Measurements from ENCODE around the gene HSPA1B. TPM values are rescaled to one million over a fixed set of nuclear protein-coding genes. Genes with fewer than 3 reads are reported as not detected.

HSPA1B gene
- total and polyA plus RNA-seq, 2 donors (not counting 1 experiment from before 2014, with no cell fraction given), result 79.2 to 145 TPM

DNA sequence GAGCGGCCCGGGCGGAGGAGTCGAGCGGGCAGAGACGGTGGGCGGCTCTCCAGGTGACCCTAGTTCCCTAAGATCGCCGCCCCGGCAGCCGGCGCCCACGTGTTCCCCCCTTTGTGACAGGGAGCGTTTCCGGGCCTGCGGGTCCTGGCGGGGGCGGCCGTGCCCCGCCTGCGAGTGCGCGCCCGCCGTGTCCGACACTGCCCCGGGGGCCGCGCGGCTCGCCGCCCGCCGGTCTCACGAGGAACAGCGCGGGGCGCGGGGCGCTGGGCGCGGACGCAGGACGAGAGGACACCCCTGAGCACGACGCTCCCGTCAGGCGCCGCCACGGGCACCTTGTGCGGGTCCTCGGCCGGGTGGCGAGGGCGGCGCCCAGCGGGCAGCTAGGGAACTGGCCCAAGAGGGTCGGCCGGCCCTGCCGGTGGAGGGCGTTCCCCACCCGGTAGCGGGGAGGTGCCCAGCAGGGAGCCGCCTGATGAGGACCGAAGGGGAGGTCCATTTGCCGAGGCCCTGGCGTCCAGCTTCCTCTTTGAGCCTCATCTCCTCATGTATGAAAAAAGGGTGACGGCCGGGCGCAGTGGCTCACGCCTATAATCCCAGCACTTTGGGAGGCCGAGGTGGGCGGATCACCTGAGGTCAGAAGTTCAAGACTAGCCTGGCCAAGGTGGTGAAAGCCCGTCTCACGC lies 31.8 kb upstream of the HSPA1B start, which contains the start of gene VARS1:
Gene VARS1 (minus strand): TSS at position 137 of the 683 bp plus-strand sequence. CDS start 535 bp downstream, outside the sequence.
- POLR2A ChIA-PET, result interaction anchor here (0.5 to 3.5 kb wide), 15 partner anchors 10 to 143 kb away, joined by 3 to 38 read pairs (median 5); partner anchors contain the start of genes BAG6, CLIC1, HSPA1A and HSPA1B
- intact Hi-C loops (cut with micrococcal nuclease), result loop anchor here (1.0 to 5.0 kb wide), 7 partner anchors 11 to 128 kb away; partner anchors contain the start of genes CSNK2B, HSPA1A, HSPA1L and LSM2
- Mint-ChIP-seq H3K4me1 (peaks cover 54% of the 10 kb centered on the region), H3K27me3 (no peaks in the 10 kb centered on the region), H3K4me3 (peak within 1 kb of the TSS; percentile 97), H3K9me3 (ENCODE audit: insufficient read depth) (no peaks in the 10 kb centered on the region), H3K27ac (peak within 1 kb of the TSS; percentile 99)
- ATAC-seq (ENCODE audit: low read depth) (peak; percentile 91), DNase-seq (peak; percentile 96)
- H3K27me3 ChIP-seq (replicated peaks in 1 of 4; ENCODE audit: control extremely low read depth in 1 of 4, control insufficient read depth in 3 of 4, insufficient read depth in 4 of 4, low read length in 3 of 4), result no peaks in the 10 kb centered on the region
- peak within 1 kb of the TSS; percentile 72 to 96 (median 95) for H3K4me3 ChIP-seq (ENCODE audit: control extremely low read depth in 1 of 5, extremely low read depth in 1 of 5, insufficient read depth in 1 of 5, low read depth in 2 of 5, low read length in 4 of 5)
- H3K36me3 ChIP-seq (replicated peaks in 1 of 2; ENCODE audit: control extremely low read depth in 1 of 2, control insufficient read depth in 1 of 2, extremely low read depth in 1 of 2, insufficient read depth in 2 of 2, low read length in 1 of 2), result peaks cover 0 to 28% of the 10 kb centered on the region in 2 experiments
- H4K20me1 ChIP-seq (ENCODE audit: control insufficient read depth, insufficient read depth, low read length, poor library complexity, severe bottlenecking), result no peaks in the 10 kb centered on the region
- peak within 1 kb of the TSS; percentile 75 to 87 for H3K27ac ChIP-seq (ENCODE audit: low read length in 2 of 2)
- TF ChIP-seq, protein P1, sequence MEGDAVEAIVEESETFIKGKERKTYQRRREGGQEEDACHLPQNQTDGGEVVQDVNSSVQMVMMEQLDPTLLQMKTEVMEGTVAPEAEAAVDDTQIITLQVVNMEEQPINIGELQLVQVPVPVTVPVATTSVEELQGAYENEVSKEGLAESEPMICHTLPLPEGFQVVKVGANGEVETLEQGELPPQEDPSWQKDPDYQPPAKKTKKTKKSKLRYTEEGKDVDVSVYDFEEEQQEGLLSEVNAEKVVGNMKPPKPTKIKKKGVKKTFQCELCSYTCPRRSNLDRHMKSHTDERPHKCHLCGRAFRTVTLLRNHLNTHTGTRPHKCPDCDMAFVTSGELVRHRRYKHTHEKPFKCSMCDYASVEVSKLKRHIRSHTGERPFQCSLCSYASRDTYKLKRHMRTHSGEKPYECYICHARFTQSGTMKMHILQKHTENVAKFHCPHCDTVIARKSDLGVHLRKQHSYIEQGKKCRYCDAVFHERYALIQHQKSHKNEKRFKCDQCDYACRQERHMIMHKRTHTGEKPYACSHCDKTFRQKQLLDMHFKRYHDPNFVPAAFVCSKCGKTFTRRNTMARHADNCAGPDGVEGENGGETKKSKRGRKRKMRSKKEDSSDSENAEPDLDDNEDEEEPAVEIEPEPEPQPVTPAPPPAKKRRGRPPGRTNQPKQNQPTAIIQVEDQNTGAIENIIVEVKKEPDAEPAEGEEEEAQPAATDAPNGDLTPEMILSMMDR (IDR thresholded peaks at IDR 0.05), result peak; percentile 79
- no peak for TF ChIP-seq EZH2 (IDR thresholded peaks at IDR 0.05; ENCODE audit: borderline replicate concordance, insufficient read depth, low read depth, low read length, poor library complexity, severe bottlenecking)
- peak within 1 kb of the TSS; percentile 97 for H3K4me2 ChIP-seq (replicated peaks; ENCODE audit: low read depth, low read length, poor library complexity, severe bottlenecking)
- peak within 1 kb of the TSS; percentile 92 for H3K9ac ChIP-seq (ENCODE audit: low read length)
- H3K4me1 ChIP-seq (ENCODE audit: control insufficient read depth in 2 of 2, insufficient read depth in 2 of 2, low read length in 2 of 2), result peaks cover 45 to 59% of the 10 kb centered on the region in 2 donors
- CTCF ChIA-PET, result interaction anchor here (0.6 to 2.8 kb wide), 20 partner anchors 10 to 142 kb away, joined by 3 to 20 read pairs (median 4); partner anchors contain the start of genes ABHD16A, DDAH2, HSPA1A and HSPA1B
- 1% methylated on average over 75 of the region's 75 CpGs for WGBS (ENCODE audit: insufficient coverage)
- H3K9me3 ChIP-seq (ENCODE audit: control extremely low read depth in 1 of 3, control insufficient read depth in 2 of 3, insufficient read depth in 1 of 3, low read length in 2 of 3), result no peaks in the 10 kb centered on the region
- peaks cover 30% of the 10 kb centered on the region for H3K79me2 ChIP-seq (ENCODE audit: control insufficient read depth, insufficient read depth, low read length)
- peak within 1 kb of the TSS; percentile 80 for H2AFZ ChIP-seq (ENCODE audit: insufficient read depth, low read depth, low read length, poor library complexity, severe bottlenecking)

Measured in B cell (primary cell).